Stomach smooth muscle (tissue), 2 donors: Measurements from ENCODE around the gene SLC27A2.
"Not testable (repeated sequence)": the region's sequence is repeated elsewhere in the genome, so short reads cannot be mapped to it uniquely, and the experiment has no call there.

Source experiments
- H3K27ac ChIP-seq: one replicate; pipeline ENCODE4 v1.7.0; 2013; ENCODE audit warnings: mild to moderate bottlenecking, low read length, inconsistent platforms
- H3K27me3 ChIP-seq, 2 donors: one replicate each; pipeline ENCODE4 v1.7.0; 2013; ENCODE audit warnings: low read length in 2 of 2; ENCODE audit not compliant: insufficient read depth in 2 of 2, control insufficient read depth in 1 of 2
- H3K36me3 ChIP-seq, 2 donors: one replicate each; pipeline ENCODE4 v1.7.0; 2013; ENCODE audit warnings: low read length in 2 of 2; ENCODE audit not compliant: control insufficient read depth in 2 of 2, insufficient read depth in 2 of 2
- H3K4me1 ChIP-seq: one replicate; pipeline ENCODE4 v1.7.0; 2013; ENCODE audit warnings: low read length; ENCODE audit not compliant: control insufficient read depth, insufficient read depth
- H3K4me3 ChIP-seq, 2 donors: one replicate each; pipeline ENCODE4 v1.7.0; 2013; ENCODE audit warnings: low read length in 2 of 2
- H3K9ac ChIP-seq, 2 donors: one replicate each; pipeline ENCODE4 v1.7.0; 2013; ENCODE audit warnings: low read length in 2 of 2, mild to moderate bottlenecking in 1 of 2
- H3K9me3 ChIP-seq, 2 donors: one replicate each; pipeline ENCODE4 v1.7.0; 2013; ENCODE audit warnings: low read length in 2 of 2; ENCODE audit not compliant: control insufficient read depth in 2 of 2
- donor health status: healthy.
- donor health status: Pancreatic carcinoma.

Gene SLC27A2

GRCh38 chr15:50144341-50145120, 37.5 kb upstream of the SLC27A2 start:
- H3K27ac ChIP-seq = no peak overlapping the region
- H3K27me3 ChIP-seq = no peaks in the 10 kb centered on the region

GRCh38 chr15:50145451-50145872, 36.5 kb upstream of the SLC27A2 start:
- H3K27ac ChIP-seq = no peak overlapping the region
- H3K4me3 ChIP-seq = no peak overlapping the region
- H3K4me1 ChIP-seq = no peaks in the 10 kb centered on the region
- no peaks in the 10 kb centered on the region for H3K9me3 ChIP-seq
- no peak overlapping the region for H3K9ac ChIP-seq
- H3K27me3 ChIP-seq = no peaks in the 10 kb centered on the region
- no peaks in the 10 kb centered on the region for H3K36me3 ChIP-seq

More at GRCh38 chr15:50144341-50145120, 37.5 kb upstream of the SLC27A2 start:
- Histone ChIP-seq H3K9me3 (no peaks in the 10 kb centered on the region), H3K9ac (no peak overlapping the region), H3K36me3 (no peaks in the 10 kb centered on the region), H3K4me1 (no peaks in the 10 kb centered on the region), H3K4me3 (no peak overlapping the region)

- Histone ChIP-seq H3K9ac (no peak overlapping the region), H3K36me3 (no peaks in the 10 kb centered on the region), H3K27me3 (no peaks in the 10 kb centered on the region), H3K9me3 (no peaks in the 10 kb centered on the region), H3K4me3 (no peak overlapping the region), H3K4me1 (no peaks in the 10 kb centered on the region), H3K27ac (no peak overlapping the region)
These were observed 35.4 kb upstream of the SLC27A2 start for GRCh38 chr15:50146632-50147031.

GRCh38 chr15:50148362-50148963, 33.5 kb upstream of the SLC27A2 start:
- Histone ChIP-seq H3K9me3 (no peaks in the 10 kb centered on the region), H3K27ac (no peak overlapping the region), H3K9ac (no peak overlapping the region), H3K27me3 (no peaks in the 10 kb centered on the region), H3K4me3 (no peak overlapping the region), H3K4me1 (no peaks in the 10 kb centered on the region), H3K36me3 (no peaks in the 10 kb centered on the region)

DNA sequence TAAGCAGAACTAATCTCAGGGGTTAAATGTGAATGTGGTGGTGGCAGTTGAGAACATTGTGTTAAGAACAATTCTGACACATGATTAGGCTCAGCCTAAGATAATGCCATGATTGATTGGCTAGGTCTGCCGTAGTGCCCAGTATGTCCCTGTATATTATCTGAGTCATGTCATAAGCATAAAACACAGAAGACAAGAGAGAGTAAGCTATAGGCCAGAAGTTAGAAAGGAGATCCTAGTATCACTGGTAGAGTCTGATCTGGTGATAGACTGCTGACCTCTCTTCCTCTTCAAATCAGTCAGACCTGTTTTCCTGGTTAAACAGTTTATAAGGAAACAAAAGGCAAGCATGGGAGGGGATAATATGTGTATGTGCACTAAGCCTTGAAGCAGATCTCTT, 32.9 kb upstream of the SLC27A2 start:
- Histone ChIP-seq H3K27ac (no peak overlapping the region), H3K4me3 (no peak overlapping the region), H3K27me3 (no peaks in the 10 kb centered on the region), H3K9ac (no peak overlapping the region), H3K36me3 (no peaks in the 10 kb centered on the region), H3K9me3 (no peaks in the 10 kb centered on the region), H3K4me1 (no peaks in the 10 kb centered on the region)

- H3K4me3 ChIP-seq = no peak overlapping the region
- H3K9ac ChIP-seq = no peak overlapping the region
- no peaks in the 10 kb centered on the region for H3K9me3 ChIP-seq
- H3K27ac ChIP-seq = no peak overlapping the region
- H3K4me1 ChIP-seq = no peaks in the 10 kb centered on the region
- no peaks in the 10 kb centered on the region for H3K36me3 ChIP-seq
- H3K27me3 ChIP-seq = no peaks in the 10 kb centered on the region
These were observed 31.6 kb upstream of the SLC27A2 start for GRCh38 chr15:50150349-50150748.

GRCh38 chr15:50150851-50151250, 31.1 kb upstream of the SLC27A2 start:
- no peak overlapping the region for H3K4me3 ChIP-seq
- no peak overlapping the region for H3K27ac ChIP-seq
- H3K27me3 ChIP-seq = no peaks in the 10 kb centered on the region
- no peak overlapping the region for H3K9ac ChIP-seq
- no peaks in the 10 kb centered on the region for H3K9me3 ChIP-seq
- H3K4me1 ChIP-seq = no peaks in the 10 kb centered on the region
- H3K36me3 ChIP-seq = no peaks in the 10 kb centered on the region

DNA sequence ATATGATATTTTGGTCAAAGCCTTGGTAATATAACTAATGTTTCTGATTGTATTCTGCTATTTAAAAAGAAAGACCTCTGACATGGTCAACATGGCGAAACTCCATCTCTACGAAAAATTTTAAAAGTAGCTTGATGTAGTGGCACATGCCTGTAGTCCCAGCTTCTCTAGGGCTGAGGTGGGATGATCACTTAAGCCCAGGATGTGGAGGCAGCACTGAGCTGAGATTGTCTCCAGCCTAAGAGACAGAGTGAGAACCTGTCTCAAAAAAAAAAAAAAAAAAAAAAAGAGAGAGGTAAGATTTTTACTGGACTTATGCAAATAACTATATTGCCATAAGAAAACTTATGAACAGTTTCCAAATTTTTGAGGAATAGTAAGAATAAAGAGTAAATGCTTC, 30.5 kb upstream of the SLC27A2 start:
- Histone ChIP-seq H3K27me3 (no peaks in the 10 kb centered on the region), H3K4me1 (no peaks in the 10 kb centered on the region), H3K9ac (no peak overlapping the region), H3K4me3 (no peak overlapping the region), H3K27ac (no peak overlapping the region), H3K36me3 (no peaks in the 10 kb centered on the region), H3K9me3 (no peaks in the 10 kb centered on the region)

DNA sequence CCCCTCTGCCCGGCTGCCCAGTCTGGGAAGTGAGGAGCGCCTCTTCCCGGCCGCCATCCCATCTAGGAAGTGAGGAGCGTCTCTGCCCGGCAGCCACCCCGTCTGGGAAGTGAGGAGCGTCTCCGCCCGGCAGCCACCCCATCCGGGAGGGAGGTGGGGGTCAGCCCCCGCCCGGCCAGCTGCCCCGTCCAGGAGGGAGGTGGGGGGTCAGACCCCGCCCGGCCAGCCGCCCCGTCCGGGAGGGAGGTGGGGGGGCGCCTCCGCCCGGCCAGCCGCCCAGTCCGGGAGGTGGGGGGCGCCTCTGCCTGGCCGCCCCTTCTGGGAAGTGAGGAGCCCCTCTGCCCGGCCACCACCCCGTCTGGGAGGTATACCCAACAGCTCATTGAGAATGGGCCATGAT, 23.8 kb upstream of the SLC27A2 start:
- not testable (repeated sequence) for H3K36me3 ChIP-seq, H3K4me3 ChIP-seq, H3K27me3 ChIP-seq, H3K9me3 ChIP-seq, H3K27ac ChIP-seq, H3K9ac ChIP-seq, H3K4me1 ChIP-seq

- Histone ChIP-seq H3K27me3 (peaks cover 0 to 7% of the 10 kb centered on the region in 2 donors), H3K9ac (no peak overlapping the region), H3K36me3 (no peaks in the 10 kb centered on the region), H3K27ac (no peak overlapping the region), H3K4me1 (no peaks in the 10 kb centered on the region), H3K9me3 (no peaks in the 10 kb centered on the region), H3K4me3 (no peak overlapping the region)
These were observed 18.9 kb upstream of the SLC27A2 start for GRCh38 chr15:50162969-50163718.
